HS-27A (cell line): ENCODE measurements around the gene SUPT3H.
"Not testable (repeated sequence)": the region's sequence is repeated elsewhere in the genome, so short reads cannot be mapped to it uniquely, and the experiment has no call there.

Experiments used
- DNase-seq: peaks from one replicate; pipeline ENCODE4 v3.0.0-alpha.2; 2012; ENCODE audit warnings: low read depth, missing footprints

The SUPT3H gene

DNA sequence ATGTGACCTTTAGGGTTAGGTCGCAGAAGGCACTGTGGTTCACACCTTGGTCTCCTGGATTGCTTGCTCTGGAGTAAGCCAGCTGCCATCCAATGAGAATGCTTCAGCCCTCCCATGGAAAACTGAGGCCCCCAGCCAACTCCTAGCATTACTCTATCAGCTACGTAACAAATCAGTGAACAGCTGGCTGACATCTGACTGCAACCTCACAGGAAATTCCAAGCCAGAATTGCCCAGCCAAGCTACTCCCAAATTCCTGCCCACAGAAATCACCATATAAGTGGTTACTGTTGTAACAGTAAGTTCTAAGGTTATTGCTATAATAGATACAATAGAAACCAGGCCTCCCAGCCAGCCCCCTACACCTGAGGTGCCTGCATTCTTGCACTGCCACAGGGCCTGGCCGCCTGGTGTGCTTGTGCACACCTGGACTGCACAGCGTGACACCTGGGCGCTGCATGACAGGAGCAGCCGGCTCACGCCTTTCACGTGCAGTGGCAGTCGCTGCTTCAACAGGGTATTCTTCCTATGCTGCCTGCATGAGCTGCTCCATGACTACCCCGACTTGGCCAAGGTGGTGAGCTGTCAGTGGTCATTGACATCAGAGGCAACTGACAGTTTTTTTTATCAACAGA lies 479.3 kb downstream of the SUPT3H start:
- DNase-seq, result no peak

DNA sequence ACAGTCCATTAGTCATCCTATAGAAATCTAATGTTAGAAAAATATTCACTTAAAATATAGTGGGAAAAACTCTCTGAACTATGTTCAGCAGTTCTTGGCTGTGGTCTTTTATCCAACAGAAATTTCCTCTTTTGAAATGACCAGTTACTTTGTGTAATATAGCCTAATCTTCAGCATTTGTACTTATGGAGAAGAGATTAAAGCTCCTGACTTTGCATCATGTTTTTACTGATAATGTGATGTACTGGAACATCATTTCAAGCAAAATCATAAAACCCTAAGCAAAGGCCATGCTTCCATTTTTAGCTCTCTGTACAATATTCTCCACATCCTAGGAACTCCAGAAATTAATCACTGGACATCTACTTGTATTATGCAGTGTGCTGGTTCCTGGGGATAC lies 480.4 kb downstream of the SUPT3H start:
- DNase-seq, result no peak

DNA sequence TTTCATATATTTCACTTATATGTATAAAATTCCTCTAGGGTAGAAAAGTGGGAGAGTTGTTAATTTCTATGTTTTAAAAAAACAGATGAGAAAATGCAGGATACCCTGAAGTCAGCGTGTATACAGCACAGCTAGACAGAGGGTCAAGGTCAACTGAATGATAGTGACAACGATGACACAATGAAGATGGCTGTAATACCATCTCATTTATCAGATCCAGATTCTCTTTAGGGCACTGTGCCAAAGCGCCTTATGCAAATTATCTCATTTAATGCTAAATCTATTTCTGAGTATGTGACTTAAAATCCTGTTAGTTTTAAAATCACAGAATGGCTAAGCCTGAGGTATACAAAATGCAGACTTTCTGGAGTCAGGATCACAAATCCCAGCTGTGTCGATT lies 481.0 kb downstream of the SUPT3H start:
- DNase-seq, result no peak

DNA sequence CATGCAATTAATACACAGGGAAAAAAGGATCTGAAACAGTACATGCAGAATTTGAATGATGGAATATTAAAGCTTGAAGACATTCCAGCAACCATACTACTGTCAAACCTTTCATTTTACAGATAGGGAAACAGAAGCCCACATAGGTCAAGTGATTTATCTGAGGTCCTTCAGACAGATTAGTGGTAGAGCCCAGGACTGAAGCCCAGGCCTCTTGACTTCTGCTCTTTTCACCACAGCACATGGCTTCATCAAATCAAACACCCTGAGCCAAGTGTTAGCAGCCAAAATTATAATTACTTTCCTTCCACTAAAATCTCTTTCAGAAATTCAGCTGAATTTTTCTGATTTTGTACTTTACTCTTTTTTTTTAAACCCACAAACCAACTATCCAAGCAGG lies 485.2 kb downstream of the SUPT3H start:
- no peak for DNase-seq

- DNase-seq, result not testable (repeated sequence)
Observed at GRCh38 chr6:44879071-44879470, 498.7 kb downstream of the SUPT3H start.

- not testable (repeated sequence) for DNase-seq
Observed at GRCh38 chr6:44876638-44877037, 501.1 kb downstream of the SUPT3H start.

DNA sequence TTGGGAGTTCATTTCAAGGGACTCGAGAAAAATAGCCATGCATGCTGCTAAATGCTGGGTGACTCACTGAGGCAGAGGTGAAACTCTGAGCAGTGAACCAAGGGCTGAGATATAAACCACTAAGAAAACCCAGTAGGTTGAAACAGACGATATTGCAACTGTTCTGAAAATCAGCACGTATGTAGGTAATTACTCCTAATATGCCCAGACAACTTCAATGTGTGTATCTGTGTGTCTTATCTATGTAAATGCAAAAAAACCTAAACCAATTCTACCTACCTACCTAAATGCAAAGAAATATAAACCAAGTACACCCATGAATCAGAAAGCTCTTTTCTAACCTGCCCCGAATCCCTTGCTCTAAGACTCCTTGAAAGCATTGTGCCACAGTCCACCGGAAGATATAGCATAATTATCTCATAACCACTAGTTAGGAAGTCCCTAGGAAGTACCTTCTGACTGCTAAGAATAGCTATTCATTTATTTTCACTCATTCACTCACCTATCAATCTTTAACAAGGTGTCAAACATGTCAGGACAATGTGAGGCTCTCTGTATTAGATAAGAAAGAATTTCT lies 508.3 kb downstream of the SUPT3H start:
- no peak for DNase-seq

- DNase-seq, result no peak
Observed at GRCh38 chr6:44868910-44869309, 508.8 kb downstream of the SUPT3H start.

DNA sequence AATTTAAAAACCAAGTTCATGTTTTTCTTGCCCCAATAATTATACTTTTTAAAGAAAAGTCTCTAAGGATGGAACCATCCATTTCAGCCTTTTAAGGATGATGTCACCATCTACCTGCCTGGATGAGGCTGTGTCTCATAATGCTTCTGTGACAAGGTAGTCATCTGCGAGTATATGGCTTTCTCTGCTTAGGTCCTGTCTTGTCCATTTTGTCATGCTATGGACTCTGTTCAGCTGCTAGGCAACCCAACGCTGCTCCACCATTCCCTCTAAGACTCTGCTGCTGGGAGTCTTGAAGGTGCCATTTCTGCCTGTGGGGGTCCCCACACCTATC lies 509.4 kb downstream of the SUPT3H start:
- DNase-seq, result no peak

DNA sequence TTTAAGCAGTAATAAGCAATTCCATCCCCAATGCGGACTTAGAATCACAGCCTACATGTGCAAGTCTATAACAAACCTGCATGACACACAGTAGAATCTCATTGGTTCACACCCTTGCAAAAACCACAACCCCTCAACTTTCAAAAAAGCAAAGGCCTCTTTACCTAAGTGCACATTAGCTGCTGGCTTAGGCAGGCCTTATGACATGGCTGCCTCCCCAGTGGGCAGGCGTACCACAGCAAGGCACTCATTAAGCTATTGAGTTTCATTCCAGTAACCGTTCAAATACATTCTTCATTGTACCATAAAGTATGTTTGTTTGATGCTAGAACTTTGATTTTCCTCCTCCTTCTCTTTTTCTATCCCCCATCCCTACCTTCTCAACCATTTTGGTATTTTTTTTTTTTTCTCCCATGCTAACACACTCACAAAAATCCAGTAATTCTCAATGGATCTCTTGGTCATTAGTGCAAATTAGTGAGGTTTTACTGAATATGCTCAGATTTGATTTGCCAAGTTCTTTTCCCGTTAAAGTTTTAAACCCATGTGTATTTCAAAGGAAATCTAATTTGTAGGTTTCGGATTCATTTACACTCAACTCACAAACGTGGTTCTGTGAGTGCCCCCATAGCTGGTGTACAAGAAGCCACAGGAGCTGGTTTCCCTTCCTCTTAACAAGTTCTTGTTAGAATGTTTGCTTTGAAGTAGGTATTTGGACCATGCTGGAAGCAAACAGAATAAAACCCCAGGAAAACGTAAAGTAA lies 510.0 kb downstream of the SUPT3H start:
- DNase-seq, result no peak

GRCh38 chr6:44865184-44865583 lies 512.5 kb downstream of the SUPT3H start:
- DNase-seq, result not testable (repeated sequence)

GRCh38 chr6:44859901-44860410 lies 517.8 kb downstream of the SUPT3H start:
- no peak for DNase-seq

- no peak for DNase-seq
Observed at GRCh38 chr6:44858998-44859397, 518.7 kb downstream of the SUPT3H start.

- no peak for DNase-seq
Observed at GRCh38 chr6:44856479-44856878, 521.3 kb downstream of the SUPT3H start.

DNA sequence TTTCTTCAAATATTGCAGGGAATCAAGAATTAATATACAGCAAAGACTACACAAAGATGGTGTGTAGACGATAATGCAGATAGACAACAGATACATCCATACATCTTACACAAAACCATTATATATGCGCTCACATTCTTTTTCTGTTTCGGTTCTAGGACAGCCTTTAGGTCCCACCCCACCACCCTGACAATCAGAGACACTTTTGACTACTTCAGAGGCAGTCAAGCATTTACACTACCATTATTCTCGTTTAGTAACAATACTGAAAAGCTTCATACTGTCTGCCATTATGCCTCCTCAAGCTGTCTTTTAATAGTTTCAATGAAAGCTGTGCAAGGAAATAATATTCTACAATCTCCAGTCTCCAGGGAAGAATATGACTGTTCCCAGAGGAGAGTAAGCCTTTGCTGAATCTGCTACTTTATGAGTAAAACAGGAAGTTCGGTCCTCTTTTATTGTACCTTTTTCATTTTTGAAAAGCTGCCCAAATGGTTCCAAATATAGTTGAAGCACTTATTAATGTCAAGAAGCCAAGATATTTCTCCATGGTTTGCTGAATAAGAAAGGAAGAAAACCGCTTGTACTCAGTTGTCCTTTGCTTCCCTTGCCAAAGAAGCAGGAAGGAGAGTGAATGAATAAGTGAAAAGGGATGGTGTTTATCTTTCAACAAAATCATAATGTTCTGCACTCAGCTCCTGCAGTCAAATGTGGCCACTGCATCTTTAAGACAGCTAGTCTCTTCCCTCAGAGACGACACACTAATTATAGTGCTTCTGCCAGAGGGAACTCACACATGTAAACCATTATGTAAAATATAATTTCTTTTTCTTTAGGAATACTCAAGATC lies 521.9 kb downstream of the SUPT3H start:
- no peak for DNase-seq

- DNase-seq, result no peak
Observed at GRCh38 chr6:44854712-44855443, 522.9 kb downstream of the SUPT3H start.

DNA sequence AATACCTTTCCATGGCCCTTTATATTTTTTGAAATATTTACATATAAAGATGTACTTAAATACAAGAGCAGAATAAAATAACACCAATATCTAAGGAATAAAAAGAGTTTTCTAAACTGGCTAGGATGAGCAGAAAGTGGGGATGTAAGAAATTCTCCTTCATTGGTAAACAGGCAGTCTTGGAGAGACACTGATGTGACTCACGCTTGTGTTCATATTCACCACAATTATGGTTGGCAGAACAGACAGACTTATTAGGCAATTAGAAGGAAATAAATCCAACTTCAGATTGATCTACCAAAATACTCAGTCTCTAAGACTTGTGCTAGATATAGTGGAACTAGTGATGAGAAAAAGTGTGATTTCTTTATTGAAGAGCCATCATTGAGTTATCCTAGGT lies 526.6 kb downstream of the SUPT3H start:
- DNase-seq, result no peak

DNA sequence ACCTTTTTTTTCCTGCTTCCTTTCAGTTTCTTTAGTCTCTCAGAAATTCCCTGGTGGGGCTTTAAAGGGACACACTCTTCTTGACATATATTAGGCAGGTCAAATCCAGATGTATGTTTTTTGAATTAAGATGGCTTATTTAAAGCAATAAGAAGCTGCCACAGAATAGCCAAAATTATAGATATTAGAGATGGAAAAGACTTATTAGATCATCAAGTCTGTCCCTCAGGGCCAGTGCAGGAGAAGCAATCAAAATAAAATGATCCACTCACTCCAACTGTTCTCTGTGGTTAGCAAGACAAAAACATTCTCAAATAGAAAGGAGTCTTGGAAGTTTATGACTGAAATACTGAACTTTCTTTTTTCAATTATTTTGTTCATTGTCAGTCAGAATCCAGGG lies 527.4 kb downstream of the SUPT3H start:
- no peak for DNase-seq

DNA sequence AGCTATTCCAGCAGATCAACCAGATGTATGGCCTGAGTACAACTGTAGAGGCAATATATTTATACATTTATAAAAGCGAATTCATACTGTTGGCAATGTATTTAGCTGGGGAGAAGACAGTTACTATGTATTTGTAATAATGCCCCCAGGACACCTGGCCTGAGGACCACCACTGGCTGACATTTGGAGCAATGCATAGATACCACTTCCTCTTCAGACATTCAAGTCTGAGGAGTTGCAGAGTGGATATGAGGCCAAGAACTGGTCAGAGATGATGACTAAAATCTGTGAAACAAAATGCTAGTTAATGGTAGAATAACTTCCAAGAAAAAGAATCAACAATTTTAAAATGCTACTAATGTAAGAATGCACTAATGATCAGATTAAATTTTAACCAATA lies 527.9 kb downstream of the SUPT3H start:
- no peak for DNase-seq

- no peak for DNase-seq
Observed at GRCh38 chr6:44843734-44844133, 534.0 kb downstream of the SUPT3H start.

GRCh38 chr6:44842616-44843015 lies 535.1 kb downstream of the SUPT3H start:
- no peak for DNase-seq

DNA sequence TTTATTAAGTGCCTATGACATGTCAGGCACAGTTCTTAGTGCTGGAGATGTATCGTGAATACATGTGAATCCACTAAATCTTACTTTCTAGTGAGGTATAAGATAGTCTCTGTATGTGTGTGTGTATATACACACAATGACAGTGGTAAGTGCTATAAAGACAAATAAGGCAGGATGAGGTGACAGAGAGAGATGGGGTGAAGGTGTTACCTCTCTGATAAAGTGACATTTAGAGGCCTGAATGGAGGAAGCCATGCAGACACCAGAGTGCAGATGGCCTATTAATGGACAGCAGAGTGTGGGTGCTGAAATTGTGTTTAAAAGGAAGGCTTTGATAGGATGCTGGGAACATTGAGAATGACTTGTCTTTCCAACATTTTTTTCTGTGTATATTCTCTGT lies 535.9 kb downstream of the SUPT3H start:
- DNase-seq, result no peak
